HepG2 (cell line): ENCODE measurements around the gene TULP3. TPM values are rescaled to one million over a fixed set of nuclear protein-coding genes. Genes with fewer than 3 reads are reported as not detected.

Source experiments
- FOSL2 ChIP-seq: sonication (generic); formaldehyde crosslinking; IDR thresholded peaks from 2 replicates; pipeline ENCODE4 v1.4.0; 2020; ENCODE audit warnings: missing genetic modification reagents
- PHF21A ChIP-seq: sonication (generic); formaldehyde crosslinking; IDR thresholded peaks from 2 replicates; pipeline ENCODE4 v1.5.0; 2020; ENCODE audit warnings: mild to moderate bottlenecking, missing genetic modification reagents
- RXRA ChIP-seq: sonication (generic); formaldehyde crosslinking; IDR thresholded peaks from 2 replicates; pipeline ENCODE4 v1.5.1; 2020; ENCODE audit warnings: missing genetic modification reagents
- SMAD1 ChIP-seq: sonication (generic); formaldehyde crosslinking; IDR thresholded peaks from 2 replicates; pipeline ENCODE4 v1.4.0; 2020; ENCODE audit warnings: missing genetic modification reagents, low read depth, mild to moderate bottlenecking, borderline replicate concordance
- SMARCE1 ChIP-seq: fragments of 450-650 bp; IDR thresholded peaks from 2 replicates; pipeline ENCODE4 v1.6.1; 2017; ENCODE audit warnings: borderline replicate concordance
- SSRP1 ChIP-seq: IDR thresholded peaks from 2 replicates; pipeline ENCODE4 v1.6.1; 2016; ENCODE audit warnings: control low read depth
- ZNF850 ChIP-seq: sonication (generic); formaldehyde crosslinking; conservative IDR thresholded peaks from 2 replicates; pipeline ENCODE4 v1.9.0; 2021; ENCODE audit warnings: mild to moderate bottlenecking, missing genetic modification reagents
- polyA plus RNA-seq, 8 experiments: library from polyadenylated mRNA; depleted of rRNA in 3 of 8; stranded (reverse) in 7 of 8; unstranded in 1 of 8; fragments of >200 nt; fragmentation: Illumina TruSeq in 4 of 8; extraction: Trizol in 4 of 8; gene quantifications; 2 replicates each; pipeline versions ENCODE4 v1.2.1 to v1.2.3, GENCODE V29; 2011 to 2016; ENCODE audit warnings: low read depth in 4 of 8, missing spikeins in 1 of 8, mixed read lengths in 1 of 8; ENCODE audit not compliant: insufficient read depth in 1 of 8
- total RNA-seq, 5 experiments: library from RNA; depleted of rRNA; stranded (reverse); fragments of >200 nt; fragmentation: Illumina TruSeq; extraction: Trizol; gene quantifications; 2 replicates each; pipeline ENCODE4 v1.2.3, GENCODE V29; 2016; ENCODE audit warnings: low read depth in 1 of 5
- TF ChIP-seq, protein P1 (sequence below): sonication (generic); formaldehyde crosslinking; IDR thresholded peaks from 2 replicates; pipeline ENCODE4 v1.4.0; 2020; ENCODE audit warnings: missing genetic modification reagents, borderline replicate concordance
- TF ChIP-seq, protein P2 (sequence below): IDR thresholded peaks from 2 replicates; pipeline ENCODE4 v1.6.1; 2016
- TF ChIP-seq, protein P3 (sequence below): sonication (generic); formaldehyde crosslinking; IDR thresholded peaks from 2 replicates; pipeline ENCODE4 v1.4.0; 2020; ENCODE audit warnings: mild to moderate bottlenecking, low read depth, missing genetic modification reagents

The TULP3 gene
- total and polyA plus RNA-seq, 2 of the 13 experiments (the other 11 are each of a cell fraction or from before 2014, with no cell fraction given) = 11.2 to 13.2 TPM

DNA sequence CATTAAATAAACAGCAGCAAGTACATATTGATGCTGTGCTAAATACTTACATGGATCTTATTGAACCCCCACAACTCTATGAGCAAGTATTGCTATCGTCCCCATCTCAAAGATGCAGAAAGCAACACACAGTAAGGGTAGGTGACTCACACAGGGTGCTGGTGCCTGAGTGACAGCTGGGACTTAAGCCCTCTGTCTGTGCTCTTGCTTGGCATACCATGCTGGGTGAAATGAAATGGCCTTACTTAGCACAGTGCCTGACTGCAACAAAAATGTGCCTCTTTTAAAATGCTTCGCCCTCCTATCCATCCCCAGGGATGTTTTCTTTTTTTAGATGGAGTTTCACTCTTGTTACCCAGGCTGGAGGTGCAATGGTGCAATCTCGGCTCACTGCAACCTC lies 34.6 kb upstream of the TULP3 start (continued):
- TF ChIP-seq, protein P1, sequence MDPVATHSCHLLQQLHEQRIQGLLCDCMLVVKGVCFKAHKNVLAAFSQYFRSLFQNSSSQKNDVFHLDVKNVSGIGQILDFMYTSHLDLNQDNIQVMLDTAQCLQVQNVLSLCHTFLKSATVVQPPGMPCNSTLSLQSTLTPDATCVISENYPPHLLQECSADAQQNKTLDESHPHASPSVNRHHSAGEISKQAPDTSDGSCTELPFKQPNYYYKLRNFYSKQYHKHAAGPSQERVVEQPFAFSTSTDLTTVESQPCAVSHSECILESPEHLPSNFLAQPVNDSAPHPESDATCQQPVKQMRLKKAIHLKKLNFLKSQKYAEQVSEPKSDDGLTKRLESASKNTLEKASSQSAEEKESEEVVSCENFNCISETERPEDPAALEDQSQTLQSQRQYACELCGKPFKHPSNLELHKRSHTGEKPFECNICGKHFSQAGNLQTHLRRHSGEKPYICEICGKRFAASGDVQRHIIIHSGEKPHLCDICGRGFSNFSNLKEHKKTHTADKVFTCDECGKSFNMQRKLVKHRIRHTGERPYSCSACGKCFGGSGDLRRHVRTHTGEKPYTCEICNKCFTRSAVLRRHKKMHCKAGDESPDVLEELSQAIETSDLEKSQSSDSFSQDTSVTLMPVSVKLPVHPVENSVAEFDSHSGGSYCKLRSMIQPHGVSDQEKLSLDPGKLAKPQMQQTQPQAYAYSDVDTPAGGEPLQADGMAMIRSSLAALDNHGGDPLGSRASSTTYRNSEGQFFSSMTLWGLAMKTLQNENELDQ (CRISPR knock-in tag) = no peak
- TF ChIP-seq FOSL2 (CRISPR knock-in tag) = no peak
- no peak for TF ChIP-seq SSRP1 (CRISPR knock-in tag)
- TF ChIP-seq RXRA (CRISPR knock-in tag) = no peak
- no peak for TF ChIP-seq ZNF850 (CRISPR knock-in tag)
- TF ChIP-seq SMAD1 (CRISPR knock-in tag) = no peak
- no peak for TF ChIP-seq SMARCE1
- TF ChIP-seq, protein P2, sequence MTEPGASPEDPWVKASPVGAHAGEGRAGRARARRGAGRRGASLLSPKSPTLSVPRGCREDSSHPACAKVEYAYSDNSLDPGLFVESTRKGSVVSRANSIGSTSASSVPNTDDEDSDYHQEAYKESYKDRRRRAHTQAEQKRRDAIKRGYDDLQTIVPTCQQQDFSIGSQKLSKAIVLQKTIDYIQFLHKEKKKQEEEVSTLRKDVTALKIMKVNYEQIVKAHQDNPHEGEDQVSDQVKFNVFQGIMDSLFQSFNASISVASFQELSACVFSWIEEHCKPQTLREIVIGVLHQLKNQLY = no peak
- TF ChIP-seq PHF21A = no peak
- TF ChIP-seq, protein P3, sequence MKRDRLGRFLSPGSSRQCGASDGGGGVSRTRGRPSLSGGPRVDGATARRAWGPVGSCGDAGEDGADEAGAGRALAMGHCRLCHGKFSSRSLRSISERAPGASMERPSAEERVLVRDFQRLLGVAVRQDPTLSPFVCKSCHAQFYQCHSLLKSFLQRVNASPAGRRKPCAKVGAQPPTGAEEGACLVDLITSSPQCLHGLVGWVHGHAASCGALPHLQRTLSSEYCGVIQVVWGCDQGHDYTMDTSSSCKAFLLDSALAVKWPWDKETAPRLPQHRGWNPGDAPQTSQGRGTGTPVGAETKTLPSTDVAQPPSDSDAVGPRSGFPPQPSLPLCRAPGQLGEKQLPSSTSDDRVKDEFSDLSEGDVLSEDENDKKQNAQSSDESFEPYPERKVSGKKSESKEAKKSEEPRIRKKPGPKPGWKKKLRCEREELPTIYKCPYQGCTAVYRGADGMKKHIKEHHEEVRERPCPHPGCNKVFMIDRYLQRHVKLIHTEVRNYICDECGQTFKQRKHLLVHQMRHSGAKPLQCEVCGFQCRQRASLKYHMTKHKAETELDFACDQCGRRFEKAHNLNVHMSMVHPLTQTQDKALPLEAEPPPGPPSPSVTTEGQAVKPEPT (CRISPR knock-in tag) = no peak
